Natural killer cell (primary cell): Measurements from ENCODE around the gene SULT2B1. TPM values are rescaled to one million over a fixed set of nuclear protein-coding genes. Genes with fewer than 3 reads are reported as not detected.

Experiments
- ATAC-seq, 3 donors: fragments of 150-1000 bp in 2 of 3; fragments of 200-7000 bp in 1 of 3; cut with Tn5 transposase; 1 replicate in 1 of 3; 2 replicates in 2 of 3; pipeline ENCODE4 v1.10.0; 2021; ENCODE audit warnings: mild to moderate bottlenecking in 2 of 3, moderate library complexity in 2 of 3
- DNase-seq, 2 donors: peaks; one replicate each; pipeline versions ENCODE4 v3.0.0 to v3.0.0-alpha.2; 2013 to 2021; ENCODE audit warnings: mixed read lengths in 1 of 2
- H3K27ac ChIP-seq: one replicate; pipeline ENCODE4 v1.5.1; 2013; ENCODE audit warnings: mild to moderate bottlenecking, low read length
- H3K27me3 ChIP-seq: one replicate; pipeline ENCODE4 v1.6.1; 2013; ENCODE audit warnings: low read length; ENCODE audit not compliant: control insufficient read depth, insufficient read depth
- H3K36me3 ChIP-seq: one replicate; pipeline ENCODE4 v1.6.1; 2013; ENCODE audit warnings: low read length; ENCODE audit not compliant: control insufficient read depth, insufficient read depth
- H3K4me1 ChIP-seq: one replicate; pipeline ENCODE4 v1.6.1; 2013; ENCODE audit warnings: low read length; ENCODE audit not compliant: control insufficient read depth, insufficient read depth
- H3K4me3 ChIP-seq: one replicate; pipeline ENCODE4 v1.5.1; 2013; ENCODE audit warnings: low read length
- H3K9me3 ChIP-seq: one replicate; pipeline ENCODE4 v1.6.1; 2013; ENCODE audit warnings: low read length; ENCODE audit not compliant: control insufficient read depth, insufficient read depth
- H3K27ac Mint-ChIP-seq, 2 donors: one replicate each; pipeline ENCODE4 v1.8.0; 2022; ENCODE audit warnings: mild to moderate bottlenecking in 2 of 2, mixed read lengths in 2 of 2, moderate library complexity in 1 of 2
- H3K27me3 Mint-ChIP-seq, 2 donors: one replicate each; pipeline ENCODE4 v1.8.0; 2022; ENCODE audit warnings: low read depth in 2 of 2, mixed read lengths in 2 of 2
- H3K36me3 Mint-ChIP-seq: one replicate; pipeline ENCODE4 v1.8.0; 2022; ENCODE audit warnings: mixed read lengths
- H3K4me1 Mint-ChIP-seq, 2 donors: one replicate each; pipeline ENCODE4 v1.8.0; 2022; ENCODE audit warnings: mixed read lengths in 2 of 2
- H3K4me3 Mint-ChIP-seq: one replicate; pipeline ENCODE4 v1.8.0; 2022; ENCODE audit warnings: mild to moderate bottlenecking, moderate library complexity, mixed read lengths
- H3K9me3 Mint-ChIP-seq, 2 donors: one replicate each; pipeline ENCODE4 v1.8.0; 2022; ENCODE audit warnings: mixed read lengths in 2 of 2
- WGBS: methylation state at CpG from one replicate; pipeline ENCODE4 v1.1.7; 2013; ENCODE audit warnings: missing lambda C conversion rate; ENCODE audit not compliant: insufficient coverage; 5-methylcytosine and 5-hydroxymethylcytosine counted together
- intact Hi-C: fragments of 100-400 bp; cut with micrococcal nuclease; formaldehyde crosslinking; loops from one replicate; pipeline ENCODE4 v1.14.2; 2022
- total RNA-seq, 4 donors: library from RNA; stranded (reverse); fragments of 120-200 nt in 1 of 4; gene quantifications; one replicate each; pipeline versions ENCODE4 v1.2.3 to v1.2.4, GENCODE V29; 2013 to 2022
- TF ChIP-seq, protein P1 (sequence below): fragments of 200-600 bp; IDR thresholded peaks from one replicate; pipeline ENCODE4 v1.8.0; 2022; ENCODE audit warnings: antibody characterized with exemption

Gene SULT2B1
- total RNA-seq, 3 donors from 2014 or later (not counting 1 experiment from before 2014, with no cell fraction given): 0.40 TPM; not detected in 2

DNA sequence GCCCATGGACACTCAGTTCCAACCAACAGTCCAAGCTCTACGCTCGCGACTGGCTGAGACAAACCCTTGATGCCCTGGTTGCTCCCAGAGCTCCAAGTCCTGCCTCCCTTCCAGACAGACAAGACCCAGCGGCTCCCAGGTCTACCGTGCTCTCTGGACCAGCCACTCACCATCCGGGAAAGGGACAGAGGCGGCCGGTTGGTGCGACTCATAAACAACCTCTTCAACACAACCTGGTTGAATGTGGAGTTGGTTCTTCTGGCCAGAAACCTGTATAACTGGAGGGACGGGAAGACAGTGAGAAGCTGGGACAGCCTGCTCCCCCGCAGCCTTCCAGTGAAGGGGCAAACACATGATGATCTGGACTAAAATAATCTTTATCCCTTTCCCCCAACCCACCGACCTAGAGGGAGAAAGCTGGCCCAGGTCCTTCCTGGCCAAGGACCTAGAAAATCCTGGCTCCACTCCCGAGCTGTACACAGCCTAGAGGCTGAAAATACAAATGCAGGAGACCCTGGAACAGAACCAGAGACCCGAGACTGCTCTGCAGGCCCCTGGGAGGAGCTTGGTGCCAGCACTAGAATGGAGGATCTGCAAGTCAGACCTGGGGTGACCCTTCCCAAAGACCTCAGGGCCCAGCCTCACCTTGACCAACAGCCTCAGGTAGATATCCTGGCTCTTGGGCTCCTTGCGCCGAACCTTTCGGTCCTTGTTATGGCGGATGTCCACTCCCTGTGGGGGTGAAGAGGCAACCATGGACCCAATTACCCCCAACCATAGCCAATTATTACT is 65.4 kb downstream of the SULT2B1 start:
- TF ChIP-seq, protein P1, sequence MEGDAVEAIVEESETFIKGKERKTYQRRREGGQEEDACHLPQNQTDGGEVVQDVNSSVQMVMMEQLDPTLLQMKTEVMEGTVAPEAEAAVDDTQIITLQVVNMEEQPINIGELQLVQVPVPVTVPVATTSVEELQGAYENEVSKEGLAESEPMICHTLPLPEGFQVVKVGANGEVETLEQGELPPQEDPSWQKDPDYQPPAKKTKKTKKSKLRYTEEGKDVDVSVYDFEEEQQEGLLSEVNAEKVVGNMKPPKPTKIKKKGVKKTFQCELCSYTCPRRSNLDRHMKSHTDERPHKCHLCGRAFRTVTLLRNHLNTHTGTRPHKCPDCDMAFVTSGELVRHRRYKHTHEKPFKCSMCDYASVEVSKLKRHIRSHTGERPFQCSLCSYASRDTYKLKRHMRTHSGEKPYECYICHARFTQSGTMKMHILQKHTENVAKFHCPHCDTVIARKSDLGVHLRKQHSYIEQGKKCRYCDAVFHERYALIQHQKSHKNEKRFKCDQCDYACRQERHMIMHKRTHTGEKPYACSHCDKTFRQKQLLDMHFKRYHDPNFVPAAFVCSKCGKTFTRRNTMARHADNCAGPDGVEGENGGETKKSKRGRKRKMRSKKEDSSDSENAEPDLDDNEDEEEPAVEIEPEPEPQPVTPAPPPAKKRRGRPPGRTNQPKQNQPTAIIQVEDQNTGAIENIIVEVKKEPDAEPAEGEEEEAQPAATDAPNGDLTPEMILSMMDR: no peak
- 79% methylated on average over 13 of the region's 18 CpGs for WGBS
- Histone ChIP-seq H3K4me3 (no peak overlapping the region), H3K9me3 (no peaks in the 10 kb centered on the region), H3K36me3 (peaks cover 33% of the 10 kb centered on the region), H3K4me1 (peaks cover 40% of the 10 kb centered on the region), H3K27ac (peak overlapping the region; percentile 65), H3K27me3 (no peaks in the 10 kb centered on the region)
- peak overlapping the region; percentile 97 to 99 for H3K27ac Mint-ChIP-seq
- no peaks in the 10 kb centered on the region for H3K27me3 Mint-ChIP-seq
- intact Hi-C loops: no loop called here
- H3K9me3 Mint-ChIP-seq: no peaks in the 10 kb centered on the region
- no peaks in the 10 kb centered on the region for H3K36me3 Mint-ChIP-seq
- DNase-seq (no peak), ATAC-seq (no peak)
- H3K4me1 Mint-ChIP-seq: peaks cover 36 to 40% of the 10 kb centered on the region in 2 donors
- peak overlapping the region; percentile 96 for H3K4me3 Mint-ChIP-seq

DNA sequence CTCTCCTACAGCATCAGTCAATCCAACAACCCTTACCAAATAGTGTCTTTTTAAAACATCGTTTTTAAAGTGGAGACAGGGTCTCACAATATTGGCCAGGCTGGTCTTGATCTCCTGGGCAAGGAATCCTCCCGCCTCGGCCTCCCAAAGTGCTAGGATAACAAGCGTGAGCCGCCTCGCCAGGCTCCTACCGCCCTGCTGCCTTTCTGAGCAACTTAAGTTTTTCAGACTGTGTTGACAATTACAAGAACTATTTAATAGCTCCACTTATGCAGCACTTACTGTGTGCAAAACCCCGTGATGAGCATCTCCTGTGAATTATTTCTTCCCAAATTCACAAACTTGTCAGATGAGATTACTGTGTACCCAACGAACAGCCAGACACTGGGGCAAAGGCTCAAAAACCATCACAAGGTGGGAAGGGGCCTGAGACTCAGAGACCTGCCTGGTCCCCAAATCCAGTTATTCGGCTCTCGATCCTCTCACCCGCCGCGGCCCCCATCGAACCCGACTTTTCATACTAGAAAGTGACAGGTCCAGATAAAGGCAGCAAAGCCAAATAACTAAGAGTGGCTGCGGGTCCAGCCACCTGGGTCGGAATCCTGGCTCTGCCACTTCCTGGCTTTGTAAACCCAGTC is 66.4 kb downstream of the SULT2B1 start:
- H3K27ac Mint-ChIP-seq: peak overlapping the region; percentile 97 to 99
- no peaks in the 10 kb centered on the region for H3K36me3 Mint-ChIP-seq
- no peaks in the 10 kb centered on the region for H3K9me3 Mint-ChIP-seq

DNA sequence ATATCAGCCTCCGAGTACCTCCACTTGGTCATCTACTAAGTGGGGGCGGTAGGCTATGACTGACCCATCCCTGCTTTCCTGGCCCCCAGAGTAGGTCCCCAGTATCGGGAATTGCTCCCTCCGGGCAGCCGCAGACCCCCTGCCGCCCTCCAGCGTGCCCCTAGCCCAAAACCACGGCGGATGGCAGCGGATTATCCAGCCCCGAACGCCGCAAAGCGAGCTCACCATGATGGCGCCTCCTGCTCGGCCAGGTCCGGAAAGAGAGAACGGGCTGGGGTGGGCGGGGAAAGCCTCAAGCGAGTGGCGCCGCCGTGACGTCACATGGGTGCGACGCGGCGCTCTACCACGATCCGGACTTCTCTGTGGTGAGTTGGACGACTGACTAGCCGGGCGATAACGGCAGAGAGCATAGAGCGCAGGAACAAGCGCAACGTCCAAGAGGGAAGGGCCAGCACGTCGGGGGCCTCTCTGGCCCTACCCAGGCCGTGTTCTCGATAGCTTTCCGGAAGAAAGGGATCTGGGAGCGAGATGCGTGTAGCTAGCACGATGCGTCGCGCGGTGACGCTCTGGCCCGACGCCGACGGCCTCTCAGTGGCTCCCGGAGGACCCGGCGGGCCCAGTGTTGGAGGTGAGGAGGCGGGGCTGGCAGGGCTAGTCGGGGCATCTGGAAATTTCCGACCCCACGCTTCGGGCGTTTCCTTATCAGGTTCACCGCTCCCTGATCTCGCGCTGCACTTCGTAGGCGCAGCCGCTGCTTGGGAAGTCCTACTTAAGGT is 67.1 kb downstream of the SULT2B1 start, which contains the start of the genes RPL18 and SPHK2:
RPL18 (minus strand) TSS at position 263 of the 776 bp plus-strand sequence; CDS start at position 228, 35 bp downstream.
SPHK2 (plus strand) TSS at position 591 of the 776 bp plus-strand sequence. CDS start 1,009 bp downstream, outside the sequence.
- H3K27ac ChIP-seq: peak within 1 kb of the TSS; percentile 65
- under 1% methylated on average over 69 of the region's 69 CpGs for WGBS
- no peaks in the 10 kb centered on the region for H3K9me3 ChIP-seq
- intact Hi-C loops: loop anchor here (2.0 kb wide), 1 partner anchor 18 kb away; the partner anchor contains the start of gene DBP
- no peaks in the 10 kb centered on the region for H3K9me3 Mint-ChIP-seq
- DNase-seq: peak; percentile 94 to 99
- peaks cover 46 to 50% of the 10 kb centered on the region in 2 donors for H3K4me1 Mint-ChIP-seq
- peaks cover 54% of the 10 kb centered on the region for H3K4me1 ChIP-seq
- peaks cover 33% of the 10 kb centered on the region for H3K36me3 ChIP-seq
- peak; percentile 79 to 94 (median 83) for ATAC-seq
- peak within 1 kb of the TSS; percentile 99 for H3K4me3 ChIP-seq
- H3K27me3 ChIP-seq: no peaks in the 10 kb centered on the region
- H3K4me3 Mint-ChIP-seq: peak within 1 kb of the TSS; percentile 96
- H3K27me3 Mint-ChIP-seq: no peaks in the 10 kb centered on the region
- peak within 1 kb of the TSS; percentile 97 to 99 for H3K27ac Mint-ChIP-seq
- TF ChIP-seq, protein P1: no peak
- no peaks in the 10 kb centered on the region for H3K36me3 Mint-ChIP-seq

More for the DNA sequence above, 66.4 kb downstream of the SULT2B1 start:
- H3K9me3 ChIP-seq: no peaks in the 10 kb centered on the region
- H3K27ac ChIP-seq: peak overlapping the region; percentile 65
- H3K36me3 ChIP-seq: peaks cover 33% of the 10 kb centered on the region
- no peaks in the 10 kb centered on the region for H3K27me3 ChIP-seq
- WGBS: 1% methylated on average over 18 of the region's 18 CpGs
- no peak for ATAC-seq
- H3K27me3 Mint-ChIP-seq: no peaks in the 10 kb centered on the region
- H3K4me1 ChIP-seq: peaks cover 48% of the 10 kb centered on the region
- H3K4me1 Mint-ChIP-seq: peaks cover 39 to 43% of the 10 kb centered on the region in 2 donors
- DNase-seq: no peak
- TF ChIP-seq, protein P1: no peak
- intact Hi-C loops: loop anchor here (2.0 kb wide), 1 partner anchor 18 kb away; the partner anchor contains the start of gene DBP
- peak overlapping the region; percentile 96 for H3K4me3 Mint-ChIP-seq
- peak overlapping the region; percentile 99 for H3K4me3 ChIP-seq
